Measurements from ENCODE around the gene STX1A.
A peak's percentile ranks its signal among the peaks of the same experiment; 100 is the strongest.
"Not testable (repeated sequence)": the region's sequence is repeated elsewhere in the genome, so short reads cannot be mapped to it uniquely, and the experiment has no call there.

STX1A gene

GRCh38 chr7:73669288-73669701 is 50.2 kb downstream of the STX1A start:
- no peak for TF ChIP-seq ZFX (IDR thresholded peaks at IDR 0.05; ENCODE audit: borderline replicate concordance)
- H3K27ac ChIP-seq = no peak overlapping the region

GRCh38 chr7:73668886-73669230 is 50.6 kb downstream of the STX1A start:
- TF ChIP-seq CTCF (IDR thresholded peaks at IDR 0.05) (no peak), ZFX (IDR thresholded peaks at IDR 0.05; ENCODE audit: borderline replicate concordance) (no peak)
- peak overlapping the region; percentile 46 for H3K27ac ChIP-seq

GRCh38 chr7:73668103-73668885 is 51.2 kb downstream of the STX1A start:
- peak overlapping the region; percentile 46 for H3K27ac ChIP-seq
- no peak for TF ChIP-seq ZFX (IDR thresholded peaks at IDR 0.05; ENCODE audit: borderline replicate concordance)
- TF ChIP-seq CTCF (IDR thresholded peaks at IDR 0.05) = no peak

- TF ChIP-seq CTCF (IDR thresholded peaks at IDR 0.05) (peak; percentile 99), ZFX (IDR thresholded peaks at IDR 0.05; ENCODE audit: borderline replicate concordance) (no peak)
- peak within 1 kb of the TSS; percentile 46 for H3K27ac ChIP-seq
These were observed 51.9 kb downstream of the STX1A start, which contains the start of gene VPS37D for GRCh38 chr7:73667344-73668102. Gene VPS37D, plus strand, starts transcription at chr7:73667831. Its CDS starts 128 bp downstream, at chr7:73667959.

GRCh38 chr7:73663033-73663432 is 56.4 kb downstream of the STX1A start:
- H3K27ac ChIP-seq = no peak overlapping the region
- TF ChIP-seq CTCF (IDR thresholded peaks at IDR 0.05) = no peak
- no peak for TF ChIP-seq ZFX (IDR thresholded peaks at IDR 0.05; ENCODE audit: borderline replicate concordance)

- not testable (repeated sequence) for H3K27ac ChIP-seq
These were observed 58.9 kb downstream of the STX1A start for GRCh38 chr7:73660594-73660993.

- H3K27ac ChIP-seq = no peak overlapping the region
- TF ChIP-seq ZFX (IDR thresholded peaks at IDR 0.05; ENCODE audit: borderline replicate concordance) (no peak), CTCF (IDR thresholded peaks at IDR 0.05) (no peak)
These were observed 59.5 kb downstream of the STX1A start for GRCh38 chr7:73659983-73660382.

- H3K27ac ChIP-seq = not testable (repeated sequence)
These were observed 64.2 kb downstream of the STX1A start for GRCh38 chr7:73655309-73655708.
